CD14-positive monocyte (primary cell): ENCODE data around the gene EME1. TPM values are rescaled to one million over a fixed set of nuclear protein-coding genes. Genes with fewer than 3 reads are reported as not detected.

Experiments used
- DNase-seq, 3 donors: peaks; one replicate each; pipeline ENCODE4 v3.0.0-alpha.2; 2011 to 2022
- H2AFZ ChIP-seq: 2 replicates; pipeline ENCODE4 v1.6.0; 2012; ENCODE audit warnings: mild to moderate bottlenecking, low read depth, low read length, inconsistent platforms; ENCODE audit not compliant: insufficient read depth, poor library complexity, severe bottlenecking
- H3K27ac ChIP-seq, 2 donors: 1 replicate in 1 of 2; 2 replicates in 1 of 2; pipeline ENCODE4 v1.5.1; 2012 to 2013; ENCODE audit warnings: low read length in 2 of 2, control low read depth in 1 of 2, inconsistent platforms in 1 of 2, low read depth in 1 of 2, mild to moderate bottlenecking in 1 of 2
- H3K27me3 ChIP-seq, 2 donors: one replicate each; pipeline versions ENCODE4 v1.6.0 to v1.6.1; 2011 to 2013; ENCODE audit warnings: low read length in 2 of 2; ENCODE audit not compliant: control insufficient read depth in 2 of 2, insufficient read depth in 2 of 2
- H3K36me3 ChIP-seq, 2 donors: replicated peaks in 1 of 2; 1 replicate in 1 of 2; 2 replicates in 1 of 2; pipeline versions ENCODE4 v1.5.1 to v1.6.1; 2012 to 2013; ENCODE audit warnings: low read length in 2 of 2, control low read depth in 1 of 2, inconsistent platforms in 1 of 2, mild to moderate bottlenecking in 1 of 2; ENCODE audit not compliant: insufficient read depth in 2 of 2, control insufficient read depth in 1 of 2
- H3K4me1 ChIP-seq, 2 donors: 1 replicate in 1 of 2; 2 replicates in 1 of 2; pipeline versions ENCODE4 v1.5.1 to v1.6.1; 2012 to 2013; ENCODE audit warnings: low read length in 2 of 2, control low read depth in 1 of 2, inconsistent platforms in 1 of 2, mild to moderate bottlenecking in 1 of 2, moderate library complexity in 1 of 2; ENCODE audit not compliant: insufficient read depth in 2 of 2, control insufficient read depth in 1 of 2
- H3K4me2 ChIP-seq: replicated peaks from 2 replicates; pipeline ENCODE3; 2012; ENCODE audit warnings: low read length, moderate library complexity, mild to moderate bottlenecking; ENCODE audit not compliant: poor library complexity, severe bottlenecking; ENCODE audit errors: extremely low read depth
- H3K4me3 ChIP-seq, 3 experiments: fragments of 200-600 bp in 1 of 3; sonication (generic) in 1 of 3; replicated peaks in 1 of 3; 1 replicate in 2 of 3; 2 replicates in 1 of 3; pipeline ENCODE4 v1.5.1; 2011 to 2013; ENCODE audit warnings: low read length in 3 of 3, mild to moderate bottlenecking in 3 of 3, control low read depth in 2 of 3, low read depth in 2 of 3, inconsistent platforms in 1 of 3, moderate library complexity in 1 of 3
- H3K79me2 ChIP-seq: 2 replicates; pipeline ENCODE4 v1.6.0; 2012; ENCODE audit warnings: mild to moderate bottlenecking, control low read depth, inconsistent platforms, low read length, moderate library complexity; ENCODE audit not compliant: insufficient read depth
- H3K9ac ChIP-seq: 2 replicates; pipeline ENCODE4 v1.6.0; 2017; ENCODE audit warnings: low read length, mild to moderate bottlenecking; ENCODE audit not compliant: insufficient read depth, poor library complexity, severe bottlenecking
- H3K9me3 ChIP-seq, 2 donors: replicated peaks in 1 of 2; 1 replicate in 1 of 2; 2 replicates in 1 of 2; pipeline versions ENCODE4 v1.5.1 to v1.6.1; 2012 to 2013; ENCODE audit warnings: low read length in 2 of 2, control low read depth in 1 of 2; ENCODE audit not compliant: control insufficient read depth in 1 of 2, insufficient read depth in 1 of 2
- H4K20me1 ChIP-seq: 2 replicates; pipeline ENCODE4 v1.6.0; 2012; ENCODE audit warnings: mild to moderate bottlenecking, low read length, control low read depth, moderate library complexity; ENCODE audit not compliant: insufficient read depth
- H3K27ac Mint-ChIP-seq, 7 donors: one replicate each; pipeline ENCODE4 v1.8.0; 2020; ENCODE audit warnings: mild to moderate bottlenecking in 7 of 7, mixed read lengths in 7 of 7, moderate library complexity in 6 of 7, inconsistent platforms in 2 of 7
- H3K27me3 Mint-ChIP-seq, 3 donors: one replicate each; pipeline ENCODE4 v1.8.0; 2021 to 2022; ENCODE audit warnings: low read depth in 3 of 3, mild to moderate bottlenecking in 3 of 3, mixed read lengths in 3 of 3, moderate library complexity in 3 of 3, inconsistent platforms in 1 of 3
- H3K36me3 Mint-ChIP-seq, 2 donors: one replicate each; pipeline ENCODE4 v1.8.0; 2020; ENCODE audit warnings: mixed read lengths in 2 of 2, inconsistent platforms in 1 of 2, mild to moderate bottlenecking in 1 of 2
- H3K4me1 Mint-ChIP-seq: one replicate; pipeline ENCODE4 v1.8.0; 2020; ENCODE audit warnings: mild to moderate bottlenecking, mixed read lengths
- H3K4me3 Mint-ChIP-seq, 2 donors: one replicate each; pipeline ENCODE4 v1.8.0; 2020; ENCODE audit warnings: mild to moderate bottlenecking in 2 of 2, mixed read lengths in 2 of 2, moderate library complexity in 1 of 2
- H3K9me3 Mint-ChIP-seq, 7 donors: one replicate each; pipeline ENCODE4 v1.8.0; 2020 to 2022; ENCODE audit warnings: mixed read lengths in 7 of 7, mild to moderate bottlenecking in 6 of 7, moderate library complexity in 6 of 7, inconsistent platforms in 2 of 7
- CTCF ChIP-seq: fragments of 200-600 bp; IDR thresholded peaks from one replicate; pipeline ENCODE4 v1.8.0; 2022; ENCODE audit warnings: antibody characterized with exemption, mild to moderate bottlenecking
- WGBS: methylation state at CpG from one replicate; pipeline ENCODE4 v1.1.5; 2013; ENCODE audit warnings: missing lambda C conversion rate; ENCODE audit not compliant: insufficient coverage; 5-methylcytosine and 5-hydroxymethylcytosine counted together
- intact Hi-C, 2 donors: fragments of 100-400 bp; cut with micrococcal nuclease; formaldehyde crosslinking; loops; one replicate each; pipeline versions ENCODE4 v1.15.0 to v1.15.1; 2023
- polyA plus RNA-seq, 3 donors: library from polyadenylated mRNA; depleted of rRNA in 1 of 3; unstranded in 2 of 3; stranded (reverse) in 1 of 3; fragments of 300-500 nt in 2 of 3; fragments of >200 nt in 1 of 3; fragmentation: Illumina TruSeq in 2 of 3; gene quantifications; 1 replicate in 2 of 3; 2 replicates in 1 of 3; pipeline ENCODE4 v1.2.3, GENCODE V29; 2012 to 2021

EME1 gene
- polyA plus RNA-seq, 3 donors: 0.33 to 0.76 (median 0.43) TPM

- Histone ChIP-seq H3K36me3 (no peaks in the 10 kb centered on the region), H4K20me1 (no peaks in the 10 kb centered on the region), H3K27ac (no peak overlapping the region), H2AFZ (no peak overlapping the region), H3K27me3 (no peaks in the 10 kb centered on the region), H3K79me2 (peaks cover 6% of the 10 kb centered on the region), H3K4me2 (no peak overlapping the region), H3K4me1 (peaks cover 52 to 56% of the 10 kb centered on the region in 2 donors), H3K4me3 (no peak overlapping the region), H3K9ac (no peak overlapping the region), H3K9me3 (no peaks in the 10 kb centered on the region)
- no peak overlapping the region for H3K27ac Mint-ChIP-seq
- peaks cover 0 to 5% (median 0%) of the 10 kb centered on the region in 3 donors for H3K27me3 Mint-ChIP-seq
- no peak for DNase-seq
- TF ChIP-seq CTCF: no peak
- no peaks in the 10 kb centered on the region for H3K36me3 Mint-ChIP-seq
- peaks cover 0 to 5% (median 3%) of the 10 kb centered on the region in 7 donors for H3K9me3 Mint-ChIP-seq
- intact Hi-C loops: no loop called here
- no peak overlapping the region for H3K4me3 Mint-ChIP-seq
- H3K4me1 Mint-ChIP-seq: peaks cover 55% of the 10 kb centered on the region
- no CpG with 5 or more reads among the region's 2 CpGs for WGBS
Measured at GRCh38 chr17:50422738-50423137, 49.7 kb downstream of the EME1 start.

- Histone ChIP-seq H3K27ac (no peak overlapping the region), H4K20me1 (no peaks in the 10 kb centered on the region), H2AFZ (no peak overlapping the region), H3K9ac (no peak overlapping the region), H3K79me2 (peaks cover 10% of the 10 kb centered on the region), H3K4me1 (peaks cover 55 to 59% of the 10 kb centered on the region in 2 donors), H3K4me2 (no peak overlapping the region), H3K36me3 (no peaks in the 10 kb centered on the region), H3K9me3 (no peaks in the 10 kb centered on the region), H3K27me3 (no peaks in the 10 kb centered on the region), H3K4me3 (no peak overlapping the region)
- DNase-seq: peak; percentile 42 to 88 (median 57)
- intact Hi-C loops: no loop called here
- no peak for TF ChIP-seq CTCF
- Mint-ChIP-seq H3K4me1 (peaks cover 58% of the 10 kb centered on the region), H3K27ac (peak overlapping the region in 4 of 7 donors; percentile 18 to 43 (median 24)), H3K4me3 (peak overlapping the region in 1 of 2 donors; percentile 51), H3K9me3 (peaks cover 0 to 5% (median 3%) of the 10 kb centered on the region in 7 donors), H3K27me3 (peaks cover 0 to 5% (median 0%) of the 10 kb centered on the region in 3 donors), H3K36me3 (no peaks in the 10 kb centered on the region)
- WGBS: 80% methylated on average over 1 of the region's 6 CpGs
Measured at GRCh38 chr17:50423553-50424159, 50.6 kb downstream of the EME1 start.
